Upper lobe of left lung (tissue), 4 donors: ENCODE results near the gene CRYM.

Source experiments
- CTCF ChIP-seq, 6 experiments: fragments of 450-650 bp in 4 of 6; fragments of 200-600 bp in 2 of 6; sonication (generic) in 2 of 6; IDR thresholded peaks; one replicate each; pipeline ENCODE4 v1.5.1; 2016 to 2019; ENCODE audit warnings: antibody characterized with exemption in 6 of 6
- POLR2A ChIP-seq, 4 donors: fragments of 450-650 bp; IDR thresholded peaks; one replicate each; pipeline ENCODE4 v1.5.1; 2016 to 2017; ENCODE audit warnings: antibody characterized with exemption in 4 of 4, mild to moderate bottlenecking in 2 of 4

GRCh38 chr16:21314339-21314738 lies 36.2 kb upstream of the CRYM start:
- no peak for TF ChIP-seq POLR2A (IDR thresholded peaks at IDR 0.05)
- no peak for TF ChIP-seq CTCF (IDR thresholded peaks at IDR 0.05)
